ENCODE results near the gene MLN. TPM values are rescaled to one million over a fixed set of nuclear protein-coding genes. Genes with fewer than 3 reads are reported as not detected.
A peak's percentile ranks its signal among the peaks of the same experiment; 100 is the strongest.

The MLN gene
- total RNA-seq (2014; rRNA removed; shearing (Covaris generic); ENCODE audit: low replicate concordance) = not detected in 2 replicates

GRCh38 chr6:33803571-33804053 lies at the start of gene MLN:
TSS of gene MLN (minus strand) at chr6:33804003. CDS start at chr6:33801163, 2,840 bp downstream.
- Histone ChIP-seq H3K4me2 (ENCODE audit: low read depth, low read length, poor library complexity, severe bottlenecking) (no peak within 1 kb of the TSS), H2AFZ (ENCODE audit: low read length) (no peak within 1 kb of the TSS), H4K20me1 (ENCODE audit: insufficient read depth, low read depth, low read length) (no peaks in the 10 kb centered on the region), H3K27me3 (ENCODE audit: low read length) (no peaks in the 10 kb centered on the region), H3K27ac (ENCODE audit: low read length) (no peak within 1 kb of the TSS), H3K36me3 (ENCODE audit: insufficient read depth, low read length) (no peaks in the 10 kb centered on the region), H3K4me3 (ENCODE audit: low read length) (no peak within 1 kb of the TSS), H3K4me1 (ENCODE audit: low read length) (no peaks in the 10 kb centered on the region), H3K9me2 (replicated peaks; ENCODE audit: insufficient read depth, low read length) (no peaks in the 10 kb centered on the region), H3K9me3 (ENCODE audit: low read length) (no peaks in the 10 kb centered on the region), H3K79me2 (ENCODE audit: low read length) (no peaks in the 10 kb centered on the region), H3K9ac (ENCODE audit: low read length) (no peak within 1 kb of the TSS)
- DNase-seq = no peak

GRCh38 chr6:33853026-33853425 lies 49.2 kb upstream of the MLN start:
- H4K20me1 ChIP-seq (ENCODE audit: insufficient read depth, low read depth, low read length) = no peaks in the 10 kb centered on the region

GRCh38 chr6:33851959-33852358 lies 48.2 kb upstream of the MLN start:
- no peaks in the 10 kb centered on the region for H3K36me3 ChIP-seq (ENCODE audit: insufficient read depth, low read length)
- DNase-seq = peak; percentile 45
- H3K9me2 ChIP-seq (replicated peaks; ENCODE audit: insufficient read depth, low read length) = no peaks in the 10 kb centered on the region
- no peaks in the 10 kb centered on the region for H3K79me2 ChIP-seq (ENCODE audit: low read length)
- H3K27me3 ChIP-seq (ENCODE audit: low read length) = no peaks in the 10 kb centered on the region
- H3K4me2 ChIP-seq (ENCODE audit: low read depth, low read length, poor library complexity, severe bottlenecking) = no peak overlapping the region
- H3K4me3 ChIP-seq (ENCODE audit: low read length) = no peak overlapping the region
- H3K27ac ChIP-seq (ENCODE audit: low read length) = no peak overlapping the region
- H3K4me1 ChIP-seq (ENCODE audit: low read length) = no peaks in the 10 kb centered on the region
- H3K9ac ChIP-seq (ENCODE audit: low read length) = no peak overlapping the region
- no peaks in the 10 kb centered on the region for H3K9me3 ChIP-seq (ENCODE audit: low read length)
- no peak overlapping the region for H2AFZ ChIP-seq (ENCODE audit: low read length)
- no peaks in the 10 kb centered on the region for H4K20me1 ChIP-seq (ENCODE audit: insufficient read depth, low read depth, low read length)

More at GRCh38 chr6:33853026-33853425, 49.2 kb upstream of the MLN start:
- Histone ChIP-seq H2AFZ (ENCODE audit: low read length) (no peak overlapping the region), H3K4me1 (ENCODE audit: low read length) (no peaks in the 10 kb centered on the region), H3K36me3 (ENCODE audit: insufficient read depth, low read length) (no peaks in the 10 kb centered on the region), H3K9me3 (ENCODE audit: low read length) (no peaks in the 10 kb centered on the region), H3K27ac (ENCODE audit: low read length) (no peak overlapping the region), H3K4me3 (ENCODE audit: low read length) (no peak overlapping the region), H3K9me2 (replicated peaks; ENCODE audit: insufficient read depth, low read length) (no peaks in the 10 kb centered on the region), H3K27me3 (ENCODE audit: low read length) (no peaks in the 10 kb centered on the region), H3K4me2 (ENCODE audit: low read depth, low read length, poor library complexity, severe bottlenecking) (no peak overlapping the region), H3K79me2 (ENCODE audit: low read length) (no peaks in the 10 kb centered on the region), H3K9ac (ENCODE audit: low read length) (no peak overlapping the region)
- no peak for DNase-seq

GRCh38 chr6:33850869-33851541 lies 47.2 kb upstream of the MLN start:
- no peak overlapping the region for H3K4me2 ChIP-seq (ENCODE audit: low read depth, low read length, poor library complexity, severe bottlenecking)
- no peaks in the 10 kb centered on the region for H3K36me3 ChIP-seq (ENCODE audit: insufficient read depth, low read length)
- H3K27me3 ChIP-seq (ENCODE audit: low read length) = no peaks in the 10 kb centered on the region
- H3K4me1 ChIP-seq (ENCODE audit: low read length) = no peaks in the 10 kb centered on the region
- DNase-seq = no peak
- no peaks in the 10 kb centered on the region for H3K9me3 ChIP-seq (ENCODE audit: low read length)
- H3K4me3 ChIP-seq (ENCODE audit: low read length) = no peak overlapping the region
- H4K20me1 ChIP-seq (ENCODE audit: insufficient read depth, low read depth, low read length) = no peaks in the 10 kb centered on the region
- H3K9ac ChIP-seq (ENCODE audit: low read length) = no peak overlapping the region
- no peaks in the 10 kb centered on the region for H3K79me2 ChIP-seq (ENCODE audit: low read length)
- no peaks in the 10 kb centered on the region for H3K9me2 ChIP-seq (replicated peaks; ENCODE audit: insufficient read depth, low read length)
- H3K27ac ChIP-seq (ENCODE audit: low read length) = no peak overlapping the region
- H2AFZ ChIP-seq (ENCODE audit: low read length) = no peak overlapping the region

GRCh38 chr6:33850296-33850695 lies 46.5 kb upstream of the MLN start:
- H3K27ac ChIP-seq (ENCODE audit: low read length) = no peak overlapping the region
- no peak overlapping the region for H2AFZ ChIP-seq (ENCODE audit: low read length)
- no peaks in the 10 kb centered on the region for H4K20me1 ChIP-seq (ENCODE audit: insufficient read depth, low read depth, low read length)
- no peaks in the 10 kb centered on the region for H3K4me1 ChIP-seq (ENCODE audit: low read length)
- DNase-seq = no peak
- H3K27me3 ChIP-seq (ENCODE audit: low read length) = no peaks in the 10 kb centered on the region
- H3K9me2 ChIP-seq (replicated peaks; ENCODE audit: insufficient read depth, low read length) = no peaks in the 10 kb centered on the region
- no peaks in the 10 kb centered on the region for H3K9me3 ChIP-seq (ENCODE audit: low read length)
- H3K4me2 ChIP-seq (ENCODE audit: low read depth, low read length, poor library complexity, severe bottlenecking) = no peak overlapping the region
- no peaks in the 10 kb centered on the region for H3K36me3 ChIP-seq (ENCODE audit: insufficient read depth, low read length)
- no peaks in the 10 kb centered on the region for H3K79me2 ChIP-seq (ENCODE audit: low read length)
- H3K9ac ChIP-seq (ENCODE audit: low read length) = no peak overlapping the region
- no peak overlapping the region for H3K4me3 ChIP-seq (ENCODE audit: low read length)

- Histone ChIP-seq H3K9me2 (replicated peaks; ENCODE audit: insufficient read depth, low read length) (no peaks in the 10 kb centered on the region), H3K79me2 (ENCODE audit: low read length) (no peaks in the 10 kb centered on the region), H3K36me3 (ENCODE audit: insufficient read depth, low read length) (no peaks in the 10 kb centered on the region), H3K4me1 (ENCODE audit: low read length) (no peaks in the 10 kb centered on the region), H3K27me3 (ENCODE audit: low read length) (no peaks in the 10 kb centered on the region), H3K4me2 (ENCODE audit: low read depth, low read length, poor library complexity, severe bottlenecking) (no peak overlapping the region), H3K4me3 (ENCODE audit: low read length) (no peak overlapping the region), H4K20me1 (ENCODE audit: insufficient read depth, low read depth, low read length) (no peaks in the 10 kb centered on the region), H3K9ac (ENCODE audit: low read length) (no peak overlapping the region), H3K9me3 (ENCODE audit: low read length) (no peaks in the 10 kb centered on the region), H3K27ac (ENCODE audit: low read length) (no peak overlapping the region), H2AFZ (ENCODE audit: low read length) (no peak overlapping the region)
- DNase-seq = no peak
Measured at GRCh38 chr6:33849500-33850075, 45.8 kb upstream of the MLN start.

GRCh38 chr6:33848484-33848883 lies 44.7 kb upstream of the MLN start:
- Histone ChIP-seq H3K9me2 (replicated peaks; ENCODE audit: insufficient read depth, low read length) (no peaks in the 10 kb centered on the region), H3K4me1 (ENCODE audit: low read length) (no peaks in the 10 kb centered on the region), H3K36me3 (ENCODE audit: insufficient read depth, low read length) (no peaks in the 10 kb centered on the region), H3K9ac (ENCODE audit: low read length) (no peak overlapping the region), H3K9me3 (ENCODE audit: low read length) (no peaks in the 10 kb centered on the region), H3K27ac (ENCODE audit: low read length) (no peak overlapping the region), H3K79me2 (ENCODE audit: low read length) (no peaks in the 10 kb centered on the region), H2AFZ (ENCODE audit: low read length) (no peak overlapping the region), H3K27me3 (ENCODE audit: low read length) (no peaks in the 10 kb centered on the region), H3K4me2 (ENCODE audit: low read depth, low read length, poor library complexity, severe bottlenecking) (no peak overlapping the region), H4K20me1 (ENCODE audit: insufficient read depth, low read depth, low read length) (no peaks in the 10 kb centered on the region), H3K4me3 (ENCODE audit: low read length) (no peak overlapping the region)
- DNase-seq = no peak

GRCh38 chr6:33847867-33848266 lies 44.1 kb upstream of the MLN start:
- Histone ChIP-seq H3K36me3 (ENCODE audit: insufficient read depth, low read length) (no peaks in the 10 kb centered on the region), H2AFZ (ENCODE audit: low read length) (no peak overlapping the region), H3K4me2 (ENCODE audit: low read depth, low read length, poor library complexity, severe bottlenecking) (no peak overlapping the region), H3K9ac (ENCODE audit: low read length) (no peak overlapping the region), H3K4me1 (ENCODE audit: low read length) (no peaks in the 10 kb centered on the region), H3K4me3 (ENCODE audit: low read length) (no peak overlapping the region), H4K20me1 (ENCODE audit: insufficient read depth, low read depth, low read length) (no peaks in the 10 kb centered on the region), H3K27ac (ENCODE audit: low read length) (no peak overlapping the region), H3K27me3 (ENCODE audit: low read length) (no peaks in the 10 kb centered on the region), H3K79me2 (ENCODE audit: low read length) (no peaks in the 10 kb centered on the region), H3K9me3 (ENCODE audit: low read length) (no peaks in the 10 kb centered on the region), H3K9me2 (replicated peaks; ENCODE audit: insufficient read depth, low read length) (no peaks in the 10 kb centered on the region)
- DNase-seq = no peak

Data from Karpas-422 (cell line).